Medulla oblongata (tissue), 1 donor: ENCODE results near the gene PCDH17.

Experiments used
- DNase-seq: peaks from one replicate; pipeline ENCODE4 v3.0.0-alpha.2; 2015; ENCODE audit errors: extremely low spot score

The PCDH17 gene

GRCh38 chr13:57726981-57727380 lies 95.4 kb downstream of the PCDH17 start:
- DNase-seq: no peak

- no peak for DNase-seq
Measured at GRCh38 chr13:57734306-57734705, 102.8 kb downstream of the PCDH17 start.

GRCh38 chr13:57739089-57739488 lies 107.5 kb downstream of the PCDH17 start:
- DNase-seq: no peak

GRCh38 chr13:57739543-57740190 lies 108.1 kb downstream of the PCDH17 start:
- peak; percentile 25 for DNase-seq

- peak; percentile 85 for DNase-seq
Measured at GRCh38 chr13:57740719-57741118, 109.2 kb downstream of the PCDH17 start.

GRCh38 chr13:57748096-57748495 lies 116.6 kb downstream of the PCDH17 start:
- DNase-seq: no peak

- no peak for DNase-seq
Measured at GRCh38 chr13:57760951-57761350, 129.4 kb downstream of the PCDH17 start.

- DNase-seq: no peak
Measured at GRCh38 chr13:57763689-57764088, 132.1 kb downstream of the PCDH17 start.
